Measurements from ENCODE around the gene GHR. TPM values are rescaled to one million over a fixed set of nuclear protein-coding genes. Genes with fewer than 3 reads are reported as not detected.

The GHR gene
- total RNA-seq, 3 donors from 2014 or later (not counting 1 experiment from before 2014, with no cell fraction given) = not detected

DNA sequence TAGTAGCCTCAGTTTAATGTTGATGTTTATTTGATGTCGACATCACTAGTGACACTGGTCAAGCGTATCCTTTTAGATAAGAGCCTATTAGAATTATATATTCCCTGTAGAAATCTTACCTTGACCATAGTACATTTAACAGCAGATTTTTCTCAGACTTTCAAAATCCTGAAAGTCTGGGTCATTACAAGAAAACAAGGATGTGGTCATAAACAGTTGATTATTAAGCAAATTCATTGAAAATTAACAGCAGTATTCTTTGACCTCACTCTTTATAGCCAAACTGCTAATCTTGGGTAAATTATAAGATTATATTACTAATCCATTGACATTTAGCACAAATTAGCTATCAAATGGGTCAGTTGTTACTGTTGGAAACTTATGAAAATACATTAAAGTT, 83.4 kb downstream of the GHR start:
- no CpG with 5 or more reads among the region's 2 CpGs for WGBS (ENCODE audit: insufficient coverage)
- no peaks in the 10 kb centered on the region for H3K36me3 ChIP-seq (ENCODE audit: control insufficient read depth, insufficient read depth, low read length)
- Mint-ChIP-seq H3K27ac (no peak overlapping the region), H3K9me3 (peaks cover 0 to 2% of the 10 kb centered on the region in 2 donors), H3K27me3 (ENCODE audit: low read depth in 2 of 2) (peaks cover 5 to 10% of the 10 kb centered on the region in 2 donors), H3K36me3 (no peaks in the 10 kb centered on the region), H3K4me3 (no peak overlapping the region), H3K4me1 (no peaks in the 10 kb centered on the region)
- H3K4me3 ChIP-seq (ENCODE audit: low read length) = no peak overlapping the region
- intact Hi-C loops (cut with micrococcal nuclease) = no loop called here
- DNase-seq (no peak), ATAC-seq (no peak)
- TF ChIP-seq, protein P1, sequence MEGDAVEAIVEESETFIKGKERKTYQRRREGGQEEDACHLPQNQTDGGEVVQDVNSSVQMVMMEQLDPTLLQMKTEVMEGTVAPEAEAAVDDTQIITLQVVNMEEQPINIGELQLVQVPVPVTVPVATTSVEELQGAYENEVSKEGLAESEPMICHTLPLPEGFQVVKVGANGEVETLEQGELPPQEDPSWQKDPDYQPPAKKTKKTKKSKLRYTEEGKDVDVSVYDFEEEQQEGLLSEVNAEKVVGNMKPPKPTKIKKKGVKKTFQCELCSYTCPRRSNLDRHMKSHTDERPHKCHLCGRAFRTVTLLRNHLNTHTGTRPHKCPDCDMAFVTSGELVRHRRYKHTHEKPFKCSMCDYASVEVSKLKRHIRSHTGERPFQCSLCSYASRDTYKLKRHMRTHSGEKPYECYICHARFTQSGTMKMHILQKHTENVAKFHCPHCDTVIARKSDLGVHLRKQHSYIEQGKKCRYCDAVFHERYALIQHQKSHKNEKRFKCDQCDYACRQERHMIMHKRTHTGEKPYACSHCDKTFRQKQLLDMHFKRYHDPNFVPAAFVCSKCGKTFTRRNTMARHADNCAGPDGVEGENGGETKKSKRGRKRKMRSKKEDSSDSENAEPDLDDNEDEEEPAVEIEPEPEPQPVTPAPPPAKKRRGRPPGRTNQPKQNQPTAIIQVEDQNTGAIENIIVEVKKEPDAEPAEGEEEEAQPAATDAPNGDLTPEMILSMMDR (IDR thresholded peaks at IDR 0.05) = no peak
- H3K4me1 ChIP-seq (ENCODE audit: control insufficient read depth, insufficient read depth, low read length) = no peaks in the 10 kb centered on the region
- no peaks in the 10 kb centered on the region for H3K27me3 ChIP-seq (ENCODE audit: control insufficient read depth, insufficient read depth, low read length)
- no peaks in the 10 kb centered on the region for H3K9me3 ChIP-seq (ENCODE audit: control insufficient read depth, insufficient read depth, low read length)
- H3K27ac ChIP-seq (ENCODE audit: low read length) = no peak overlapping the region

DNA sequence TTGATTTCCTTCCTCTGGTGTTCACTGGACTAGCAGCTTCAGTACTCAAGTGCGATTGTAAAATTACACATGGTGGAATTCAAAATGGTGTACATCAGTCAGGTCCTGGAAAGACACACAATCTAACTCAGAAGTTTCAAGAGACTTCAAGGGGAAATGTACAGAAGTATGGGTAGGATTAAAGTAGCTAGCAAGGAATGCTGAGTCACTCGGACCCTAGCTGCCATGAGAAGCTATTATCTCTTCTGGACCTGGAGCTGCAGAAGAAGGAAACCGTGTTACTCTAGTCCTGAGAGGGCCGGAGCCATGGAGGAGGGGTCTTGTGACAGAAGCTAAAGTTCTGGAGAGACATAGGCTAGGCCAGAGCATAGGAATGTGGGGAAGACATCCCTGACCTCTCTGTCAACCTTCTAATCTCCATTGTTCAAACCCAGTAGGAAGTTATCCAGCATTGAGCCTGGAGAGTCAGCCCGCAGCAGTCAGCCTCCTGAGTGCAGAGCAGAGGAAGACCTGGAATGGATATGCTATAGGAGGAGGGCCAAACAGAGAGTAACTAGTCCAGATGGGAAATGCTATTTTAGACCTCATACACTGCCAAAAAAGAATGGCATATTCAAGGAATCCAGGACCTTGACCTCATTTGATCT, 84.3 kb downstream of the GHR start:
- H3K4me3 ChIP-seq (ENCODE audit: low read length) = no peak overlapping the region
- WGBS (ENCODE audit: insufficient coverage) = 88% methylated on average over 5 of the region's 5 CpGs
- TF ChIP-seq, protein P1 (IDR thresholded peaks at IDR 0.05) = no peak
- no peaks in the 10 kb centered on the region for H3K36me3 ChIP-seq (ENCODE audit: control insufficient read depth, insufficient read depth, low read length)
- no peaks in the 10 kb centered on the region for H3K4me1 Mint-ChIP-seq
- no peaks in the 10 kb centered on the region for H3K27me3 ChIP-seq (ENCODE audit: control insufficient read depth, insufficient read depth, low read length)
- peaks cover 0 to 2% of the 10 kb centered on the region in 2 donors for H3K9me3 Mint-ChIP-seq
- H3K27ac Mint-ChIP-seq = no peak overlapping the region
- intact Hi-C loops (cut with micrococcal nuclease) = no loop called here
- no peak overlapping the region for H3K27ac ChIP-seq (ENCODE audit: low read length)
- no peaks in the 10 kb centered on the region for H3K4me1 ChIP-seq (ENCODE audit: control insufficient read depth, insufficient read depth, low read length)
- no peaks in the 10 kb centered on the region for H3K9me3 ChIP-seq (ENCODE audit: control insufficient read depth, insufficient read depth, low read length)
- H3K4me3 Mint-ChIP-seq = no peak overlapping the region
- peaks cover 5% of the 10 kb centered on the region in 2 donors for H3K27me3 Mint-ChIP-seq (ENCODE audit: low read depth in 2 of 2)
- ATAC-seq = no peak
- DNase-seq = no peak
- H3K36me3 Mint-ChIP-seq = no peaks in the 10 kb centered on the region

DNA sequence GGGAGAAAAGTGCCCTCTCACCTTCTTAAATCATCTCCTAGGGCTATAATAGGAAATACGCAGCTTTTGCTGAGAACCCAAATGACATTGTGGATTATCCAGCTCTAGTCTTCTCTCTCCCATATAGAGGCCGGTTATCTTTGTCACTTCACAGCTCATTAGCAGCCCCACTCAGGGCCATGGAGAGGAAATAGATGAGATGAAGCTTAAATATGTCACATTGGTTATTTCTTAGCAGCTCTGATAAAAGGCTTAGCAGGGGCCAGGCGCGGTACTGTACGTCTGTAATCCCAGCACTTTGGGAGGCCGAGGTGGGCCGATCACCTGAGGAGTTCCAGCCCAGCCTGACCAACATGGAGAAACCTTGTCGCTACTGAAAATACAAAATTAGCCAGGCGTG, 90.0 kb downstream of the GHR start:
- ATAC-seq = no peak
- Histone ChIP-seq H3K9me3 (ENCODE audit: control insufficient read depth, insufficient read depth, low read length) (no peaks in the 10 kb centered on the region), H3K4me1 (ENCODE audit: control insufficient read depth, insufficient read depth, low read length) (no peaks in the 10 kb centered on the region), H3K27me3 (ENCODE audit: control insufficient read depth, insufficient read depth, low read length) (no peaks in the 10 kb centered on the region), H3K36me3 (ENCODE audit: control insufficient read depth, insufficient read depth, low read length) (no peaks in the 10 kb centered on the region), H3K4me3 (ENCODE audit: low read length) (no peak overlapping the region), H3K27ac (ENCODE audit: low read length) (no peak overlapping the region)
- intact Hi-C loops (cut with micrococcal nuclease) = no loop called here
- no peaks in the 10 kb centered on the region for H3K4me1 Mint-ChIP-seq
- WGBS (ENCODE audit: insufficient coverage) = 93% methylated on average over 8 of the region's 9 CpGs
- no peak overlapping the region for H3K27ac Mint-ChIP-seq
- peaks cover 0 to 2% of the 10 kb centered on the region in 2 donors for H3K27me3 Mint-ChIP-seq (ENCODE audit: low read depth in 2 of 2)
- H3K36me3 Mint-ChIP-seq = no peaks in the 10 kb centered on the region
- no peak for DNase-seq
- TF ChIP-seq, protein P1 (IDR thresholded peaks at IDR 0.05) = no peak
- H3K4me3 Mint-ChIP-seq = no peak overlapping the region
- no peaks in the 10 kb centered on the region for H3K9me3 Mint-ChIP-seq

DNA sequence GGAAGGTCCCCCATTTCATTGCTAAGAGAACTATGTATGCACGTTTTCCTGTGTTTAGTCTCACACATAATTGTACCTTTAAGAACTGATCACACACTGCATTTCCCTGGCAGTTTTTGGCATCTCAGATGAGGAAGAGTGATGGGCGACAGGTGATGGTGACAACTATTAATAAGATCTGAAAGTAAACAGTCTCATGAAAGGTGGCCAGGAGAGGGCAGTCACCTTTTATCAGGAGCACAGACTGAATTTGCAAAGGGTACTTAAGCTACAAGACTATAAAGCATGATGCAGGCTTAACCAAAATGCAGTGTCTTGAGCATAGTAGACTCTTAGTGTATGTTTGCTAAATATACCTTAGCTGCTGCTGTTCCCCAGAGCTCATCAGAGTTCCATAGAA, 91.5 kb downstream of the GHR start:
- WGBS (ENCODE audit: insufficient coverage) = 43% methylated on average over 2 of the region's 2 CpGs

More for the DNA sequence above, 91.5 kb downstream of the GHR start:
- Histone ChIP-seq H3K36me3 (ENCODE audit: control insufficient read depth, insufficient read depth, low read length) (no peaks in the 10 kb centered on the region), H3K27ac (ENCODE audit: low read length) (no peak overlapping the region), H3K4me3 (ENCODE audit: low read length) (no peak overlapping the region), H3K9me3 (ENCODE audit: control insufficient read depth, insufficient read depth, low read length) (no peaks in the 10 kb centered on the region), H3K27me3 (ENCODE audit: control insufficient read depth, insufficient read depth, low read length) (no peaks in the 10 kb centered on the region), H3K4me1 (ENCODE audit: control insufficient read depth, insufficient read depth, low read length) (no peaks in the 10 kb centered on the region)
- DNase-seq (peak in 1 of 2 donors; percentile 26), ATAC-seq (no peak)
- Mint-ChIP-seq H3K9me3 (no peaks in the 10 kb centered on the region), H3K27me3 (ENCODE audit: low read depth in 2 of 2) (peaks cover 0 to 2% of the 10 kb centered on the region in 2 donors), H3K27ac (no peak overlapping the region), H3K4me1 (no peaks in the 10 kb centered on the region), H3K36me3 (no peaks in the 10 kb centered on the region), H3K4me3 (no peak overlapping the region)
- intact Hi-C loops (cut with micrococcal nuclease) = no loop called here
- TF ChIP-seq, protein P1 (IDR thresholded peaks at IDR 0.05) = no peak
